ENCODE results near the gene ZBTB18.
A peak's percentile ranks its signal among the peaks of the same experiment; 100 is the strongest.
"Not testable (repeated sequence)": the region's sequence is repeated elsewhere in the genome, so short reads cannot be mapped to it uniquely, and the experiment has no call there.

ZBTB18 gene

GRCh38 chr1:244050835-244051444, at the start of gene ZBTB18:
Gene ZBTB18, plus strand, starts transcription at chr1:244051283. Its CDS starts 149 bp downstream, at chr1:244051432.
- DNase-seq, result peak; percentile 80

DNA sequence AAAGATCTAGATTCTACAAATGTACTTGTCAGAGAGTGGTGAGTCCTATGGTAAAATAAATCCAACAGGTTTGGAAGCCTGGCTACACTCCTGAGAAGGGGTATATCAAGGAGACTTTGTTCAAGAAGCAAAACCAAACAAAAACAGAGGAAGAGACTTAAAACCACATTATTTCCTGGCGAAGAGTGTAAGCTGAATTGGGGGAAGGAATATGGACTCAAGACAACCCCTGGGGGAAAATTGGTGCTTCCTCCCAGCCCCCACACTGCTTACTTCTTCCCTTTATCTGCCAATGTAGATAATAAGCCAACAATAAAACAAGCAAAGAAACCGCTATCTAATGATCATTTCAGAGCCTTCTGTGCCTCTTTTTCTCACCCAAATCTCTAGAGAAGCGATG, 48.4 kb upstream of the ZBTB18 start:
- no peak for DNase-seq

DNA sequence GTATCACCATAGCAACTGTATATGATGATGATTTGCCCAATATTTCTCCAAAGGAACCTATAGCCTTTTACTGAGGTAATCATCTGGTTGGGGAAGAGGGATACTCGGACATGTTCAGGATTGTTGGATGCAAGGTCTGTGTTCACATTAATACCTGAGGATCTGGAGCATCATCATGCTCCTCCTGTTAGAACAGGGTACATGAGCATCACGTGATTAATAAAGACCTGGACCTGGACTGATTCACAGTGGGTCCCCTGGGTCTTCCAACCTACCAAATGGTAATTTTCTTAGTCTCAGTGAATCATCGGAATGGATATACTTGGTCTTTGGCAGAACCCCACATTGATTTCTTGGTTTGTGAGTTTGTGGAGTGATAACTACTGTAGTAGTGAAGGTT, 45.6 kb upstream of the ZBTB18 start:
- DNase-seq, result no peak

DNA sequence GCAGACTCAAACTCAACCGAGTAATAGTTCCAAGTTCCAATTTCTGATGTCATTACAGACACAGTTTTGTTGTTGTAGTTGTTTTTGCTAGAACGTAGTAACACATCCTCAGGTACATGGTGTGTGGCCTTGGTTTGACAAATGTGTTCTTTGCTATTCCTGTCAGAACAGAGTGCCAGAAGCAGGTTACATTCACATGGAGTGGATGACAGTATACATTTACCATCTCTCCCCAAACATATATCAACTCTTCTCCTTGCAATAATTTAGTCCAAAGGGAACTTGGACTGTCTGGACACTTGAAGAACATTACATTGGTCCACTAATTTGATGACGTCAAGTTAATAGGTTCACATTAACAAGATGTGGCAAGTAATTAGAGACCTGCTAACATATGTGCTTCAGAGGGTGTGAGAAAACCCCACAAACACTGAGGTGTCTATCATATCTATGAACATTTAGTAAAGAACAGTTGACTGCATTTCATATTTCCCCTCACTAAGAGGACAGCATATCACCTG, 44.6 kb upstream of the ZBTB18 start:
- no peak for DNase-seq

DNA sequence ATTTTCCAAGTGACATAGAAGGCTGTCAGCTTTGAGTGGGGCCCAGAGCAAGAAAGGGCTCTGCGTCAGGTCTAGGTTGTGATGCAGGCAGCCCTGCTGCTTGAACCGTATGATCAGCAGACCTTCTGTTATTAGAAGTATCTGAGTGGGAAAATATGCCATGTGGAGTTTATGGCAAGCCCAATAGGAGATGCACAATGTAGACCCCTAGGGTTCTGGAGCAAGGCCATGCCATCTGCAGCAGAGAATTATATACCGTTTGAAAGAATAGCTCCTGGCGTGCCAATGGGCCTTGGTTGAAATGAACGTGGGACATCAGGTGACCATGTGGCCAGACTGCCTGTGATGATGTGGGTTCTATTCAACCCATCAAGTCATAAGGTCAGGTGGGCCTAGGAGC, 44.1 kb upstream of the ZBTB18 start:
- no peak for DNase-seq

GRCh38 chr1:244010191-244010590, 40.9 kb upstream of the ZBTB18 start:
- DNase-seq, result no peak

DNA sequence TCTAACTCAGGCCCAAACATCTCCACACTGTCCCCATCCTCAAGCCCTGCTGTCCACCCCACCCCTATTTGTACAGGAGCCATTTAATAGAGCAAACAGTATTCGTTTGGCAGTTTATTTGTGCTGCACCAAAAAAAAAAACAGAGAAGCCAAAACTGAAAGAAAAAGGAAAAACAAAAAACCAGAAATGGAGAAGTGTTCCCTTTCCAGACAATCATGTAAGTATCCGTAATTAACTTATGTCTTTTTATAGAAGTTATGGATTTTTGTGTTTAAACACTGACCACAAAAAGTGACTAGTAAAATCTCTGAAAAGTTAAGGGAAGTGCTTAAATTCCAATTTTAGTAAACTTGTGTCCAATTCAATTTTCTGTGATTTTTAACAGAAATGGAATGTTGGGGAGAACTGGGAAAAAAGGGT, 40.4 kb upstream of the ZBTB18 start:
- no peak for DNase-seq

DNA sequence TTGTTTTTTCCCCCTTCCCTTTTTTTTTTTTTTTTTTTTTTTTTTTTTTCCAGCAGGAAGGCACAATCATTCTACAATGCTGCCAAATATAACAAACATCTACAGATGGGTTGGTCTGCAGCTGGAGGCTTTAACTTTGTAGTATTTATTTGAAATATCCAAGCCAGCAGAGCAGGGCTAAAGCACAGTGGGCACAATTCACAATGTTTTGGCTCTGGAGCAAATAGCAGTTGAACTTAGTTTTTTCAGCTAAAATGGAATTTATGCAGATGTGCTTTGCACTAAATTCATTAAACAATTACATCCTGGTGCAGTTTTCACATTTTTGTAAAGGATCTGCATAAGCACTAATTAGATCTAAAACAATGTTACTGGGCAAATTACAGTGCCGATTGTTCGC, 39.8 kb upstream of the ZBTB18 start:
- DNase-seq, result no peak

- DNase-seq, result no peak
These were observed 39.3 kb upstream of the ZBTB18 start for GRCh38 chr1:244011786-244012185.

GRCh38 chr1:244012202-244012601, 38.9 kb upstream of the ZBTB18 start:
- DNase-seq, result no peak

- DNase-seq, result no peak
These were observed 38.0 kb upstream of the ZBTB18 start for GRCh38 chr1:244013100-244013499.

DNA sequence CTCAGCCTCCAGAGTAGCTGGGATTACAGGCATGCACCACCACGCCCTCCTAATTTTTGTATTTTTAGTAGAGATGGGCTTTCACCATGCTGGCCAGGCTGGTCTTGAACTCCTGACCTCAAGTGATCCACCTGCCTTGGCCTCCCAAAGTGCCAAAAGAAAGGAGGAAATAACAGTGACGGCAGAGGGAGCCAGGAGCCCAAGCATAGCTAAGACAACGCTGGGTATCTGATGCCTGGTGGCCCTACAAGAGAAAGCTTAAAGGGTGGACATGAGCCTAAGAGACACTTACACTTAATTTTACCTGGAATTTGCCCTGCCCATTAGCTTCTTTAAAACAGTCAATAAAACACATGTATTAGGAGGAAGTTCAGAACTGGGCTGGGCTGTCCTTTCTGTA, 36.2 kb upstream of the ZBTB18 start:
- not testable (repeated sequence) for DNase-seq

DNA sequence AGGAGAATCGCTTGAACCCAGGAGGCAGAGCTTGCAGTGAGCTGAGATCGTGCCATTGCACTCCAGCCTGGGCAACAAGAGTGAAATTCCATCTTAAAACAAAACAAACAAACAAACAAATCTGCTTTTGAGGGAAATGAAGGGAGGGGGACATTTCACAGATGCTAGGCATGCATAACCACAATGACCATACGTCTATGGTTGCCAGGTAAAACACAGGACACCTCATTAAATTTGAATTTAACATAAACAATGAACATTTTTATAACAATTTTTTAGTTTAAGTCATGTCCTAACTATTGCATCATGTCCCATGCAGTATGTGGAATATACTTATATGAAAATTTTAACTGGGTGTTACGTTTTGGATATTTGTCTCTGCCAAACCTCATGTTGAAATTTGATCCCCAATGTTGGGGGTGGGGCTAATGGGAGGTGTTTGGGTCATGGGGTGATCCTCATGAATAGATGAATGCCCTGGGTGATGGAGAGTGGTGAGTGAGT, 31.0 kb upstream of the ZBTB18 start:
- DNase-seq, result no peak

GRCh38 chr1:244021427-244021826, 29.7 kb upstream of the ZBTB18 start:
- DNase-seq, result no peak

DNA sequence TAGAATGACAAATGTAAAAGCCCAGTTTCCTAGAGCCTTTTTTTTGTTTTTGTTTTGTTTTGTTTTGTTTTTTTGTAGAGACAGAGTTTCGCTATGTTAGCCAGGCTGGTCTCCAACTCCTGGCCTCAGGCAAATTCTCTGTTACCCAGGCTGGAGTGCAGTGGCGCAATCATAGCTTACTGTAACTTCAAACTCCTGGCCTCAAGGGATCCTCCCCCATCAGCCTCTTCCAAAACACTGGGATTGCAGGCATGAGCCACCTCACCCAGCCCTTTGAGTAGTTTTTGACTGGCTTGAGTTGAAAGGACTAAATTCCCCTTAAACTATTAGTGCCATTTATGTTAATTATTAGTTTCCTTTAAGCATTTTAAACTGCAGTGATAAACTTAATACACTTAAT, 28.8 kb upstream of the ZBTB18 start:
- no peak for DNase-seq

DNA sequence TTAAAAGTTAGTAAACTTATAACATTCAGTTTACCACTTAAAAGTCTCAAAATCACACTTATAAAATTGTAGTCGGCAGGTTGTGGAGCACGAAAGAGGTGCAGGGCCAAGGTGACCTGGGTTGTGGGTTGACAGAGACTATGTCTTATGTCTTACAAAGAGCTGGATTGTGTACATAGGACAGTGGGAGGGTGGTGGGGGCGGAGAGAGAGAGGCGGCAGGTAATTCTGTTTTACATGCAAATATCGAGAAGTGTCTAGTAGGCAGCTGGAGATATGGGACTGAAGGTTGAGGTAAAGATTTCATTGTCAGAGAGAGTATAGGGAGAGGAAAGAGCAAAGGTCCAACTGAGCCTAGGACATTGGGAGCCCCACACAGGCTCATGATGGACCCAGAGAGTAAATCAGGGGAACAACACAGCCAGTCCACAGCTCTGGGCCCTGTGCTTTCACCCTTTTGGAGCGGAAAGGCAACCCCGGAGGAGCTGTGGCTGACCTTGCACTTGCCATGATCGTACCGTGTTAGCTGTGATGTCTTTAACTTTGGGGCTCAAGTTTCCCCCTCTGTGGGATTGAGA, 28.1 kb upstream of the ZBTB18 start:
- DNase-seq, result no peak

GRCh38 chr1:244027491-244028145, 23.5 kb upstream of the ZBTB18 start:
- DNase-seq, result no peak

- DNase-seq, result no peak
These were observed 22.4 kb upstream of the ZBTB18 start for GRCh38 chr1:244028701-244029100.

- no peak for DNase-seq
These were observed 22.0 kb upstream of the ZBTB18 start for GRCh38 chr1:244029124-244029523.

- DNase-seq, result no peak
These were observed 20.5 kb upstream of the ZBTB18 start for GRCh38 chr1:244030481-244031040.

DNA sequence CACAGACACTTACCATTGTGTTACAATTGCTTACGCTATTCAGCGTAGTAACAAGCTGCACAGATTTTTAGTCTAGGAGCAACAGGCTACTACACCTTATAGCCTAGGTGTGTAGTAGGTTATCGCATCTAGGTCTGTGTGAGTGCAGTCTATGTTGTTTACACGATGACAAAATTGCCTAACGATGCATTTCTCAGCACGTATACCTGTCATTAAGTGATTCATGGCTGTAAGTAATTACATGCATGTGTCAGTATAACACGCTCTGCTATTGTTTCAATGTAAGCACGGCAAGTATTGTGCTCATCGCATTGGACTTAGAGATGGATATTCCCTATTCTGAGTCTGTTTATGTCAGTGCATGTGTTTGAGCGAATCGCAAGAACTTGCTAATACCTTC, 15.7 kb upstream of the ZBTB18 start:
- no peak for DNase-seq

DNA sequence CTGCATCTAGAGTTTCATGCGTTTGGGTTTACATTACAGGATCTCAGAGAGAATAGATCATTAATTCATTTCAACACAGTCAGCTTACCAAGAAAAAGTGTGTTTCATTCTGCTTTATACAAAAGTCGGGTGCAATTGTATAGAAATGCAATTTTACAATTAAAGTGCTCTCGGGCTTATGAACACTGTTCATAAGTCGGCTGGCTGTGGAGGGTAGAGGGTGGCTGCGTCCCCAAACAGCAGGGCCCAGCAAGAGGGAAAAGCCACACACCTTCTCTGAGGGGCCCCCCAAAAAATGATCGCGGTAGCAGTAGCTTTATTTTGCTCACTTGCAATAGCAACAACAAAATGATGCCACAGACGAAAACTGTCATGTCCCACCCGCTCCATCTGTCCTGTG, 13.8 kb upstream of the ZBTB18 start:
- DNase-seq, result no peak

DNA sequence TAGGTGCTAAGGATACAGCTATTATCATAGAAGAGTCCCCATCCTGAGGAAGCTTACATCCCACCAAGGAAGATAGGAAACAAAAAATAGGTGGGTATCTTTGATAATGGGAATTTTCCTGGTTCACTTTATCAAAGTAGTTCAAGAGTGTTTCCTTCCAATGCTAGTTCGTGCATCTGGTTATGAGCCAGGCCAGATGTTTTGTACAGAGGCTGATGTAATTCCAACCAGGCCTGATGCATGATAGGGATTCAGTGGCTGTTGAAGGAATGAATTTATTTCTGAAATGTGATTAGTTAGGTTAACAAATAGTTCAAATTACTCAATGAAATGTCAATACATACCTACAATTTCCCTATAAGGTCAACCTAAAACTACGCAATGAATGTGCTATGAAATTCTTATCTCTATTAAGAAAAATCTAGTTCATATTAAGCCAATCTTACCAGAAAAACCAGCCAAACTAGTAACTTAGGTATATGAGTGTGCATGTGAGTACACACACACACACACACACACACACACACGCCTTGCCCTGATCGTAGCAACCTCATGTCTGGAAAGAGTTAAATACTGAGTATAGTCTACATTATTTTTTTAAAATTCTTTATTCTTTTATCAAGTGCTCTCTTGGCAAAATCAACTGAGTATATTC, 9.5 kb upstream of the ZBTB18 start:
- DNase-seq, result no peak

Data from NCI-H345 (cell line).